ENCODE results near the gene IL19.

Gene IL19

DNA sequence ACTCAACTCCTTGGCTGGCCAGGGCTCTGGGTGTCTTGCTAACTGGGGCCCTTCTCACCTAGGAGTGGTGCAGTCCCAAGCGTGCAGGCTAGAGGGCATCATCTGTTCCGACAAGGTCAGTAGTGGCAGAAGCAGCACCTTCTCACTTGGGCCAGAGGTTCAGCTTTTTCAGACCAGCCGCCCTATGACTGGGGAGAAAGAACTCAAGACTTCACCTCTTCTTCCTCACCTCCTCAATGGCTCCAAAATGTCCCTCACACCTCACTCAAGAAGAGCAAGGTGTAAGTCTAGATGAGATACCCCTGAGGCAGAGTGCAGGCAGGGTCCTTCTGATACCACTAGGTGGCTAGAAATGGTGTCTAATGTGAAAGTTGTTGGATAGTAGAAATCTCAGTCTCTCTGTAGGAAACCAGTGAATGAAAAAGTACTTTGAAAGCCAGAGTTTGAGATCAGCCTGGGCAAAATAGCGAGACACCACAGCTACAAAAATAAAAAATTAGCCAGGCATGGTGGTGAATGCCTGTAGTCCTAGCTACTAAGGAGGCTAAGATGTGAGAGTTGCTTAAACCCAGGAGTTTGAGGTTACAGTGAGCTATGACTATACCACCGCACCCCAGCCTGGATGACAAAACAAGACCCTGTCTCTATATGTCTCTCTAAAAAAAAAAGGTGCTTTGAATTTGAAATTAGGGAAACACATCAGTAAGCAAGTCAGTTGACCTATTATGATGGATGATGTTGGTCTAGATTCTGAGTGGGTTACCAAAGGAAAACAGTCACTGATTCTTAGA is 86.3 kb downstream of the IL19 start:
- DNase-seq (ENCODE audit: low read depth in 2 of 2): no peak

DNA sequence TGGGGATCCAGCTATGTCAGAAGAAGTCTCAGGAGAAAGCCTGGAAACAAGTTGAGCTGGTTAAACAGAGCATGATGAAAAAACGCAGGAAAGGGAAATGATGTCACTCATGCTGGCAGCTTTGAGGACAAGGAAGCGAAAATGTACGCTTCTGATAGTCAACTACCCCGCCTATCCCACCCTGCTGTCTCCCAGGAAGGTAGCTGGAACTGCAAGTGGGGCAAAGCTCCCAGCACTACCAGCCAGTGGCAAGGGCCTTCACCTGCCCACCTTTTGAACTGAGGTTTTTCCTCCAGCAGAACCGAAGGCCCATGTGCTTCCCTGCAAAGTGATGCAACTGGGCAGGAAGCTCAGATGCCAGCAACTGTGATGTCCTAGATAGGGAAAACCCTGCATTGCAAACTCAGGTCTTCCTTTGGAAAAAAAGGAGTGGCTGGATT is 88.5 kb downstream of the IL19 start:
- no peak for DNase-seq (ENCODE audit: low read depth in 2 of 2)

DNA sequence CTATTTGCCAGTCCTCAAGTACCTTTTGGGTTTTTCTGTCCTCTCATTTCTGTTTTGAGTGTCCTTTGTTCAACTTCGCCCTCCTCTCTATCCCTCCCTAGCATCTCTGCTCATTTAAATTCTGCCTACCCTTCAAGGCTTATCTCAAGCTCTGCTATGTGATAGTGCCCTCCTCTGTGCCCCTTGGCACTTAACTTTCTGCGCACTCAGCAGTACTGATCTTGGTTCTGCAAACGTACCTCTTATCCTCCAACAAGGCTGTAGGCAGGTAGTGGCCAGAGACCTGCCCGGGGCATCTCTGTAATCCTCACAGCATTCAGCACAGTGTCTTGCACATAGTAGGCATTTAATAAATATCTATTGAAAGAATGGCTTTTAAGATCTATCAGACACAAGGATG is 89.6 kb downstream of the IL19 start:
- DNase-seq (ENCODE audit: low read depth in 2 of 2): no peak

DNA sequence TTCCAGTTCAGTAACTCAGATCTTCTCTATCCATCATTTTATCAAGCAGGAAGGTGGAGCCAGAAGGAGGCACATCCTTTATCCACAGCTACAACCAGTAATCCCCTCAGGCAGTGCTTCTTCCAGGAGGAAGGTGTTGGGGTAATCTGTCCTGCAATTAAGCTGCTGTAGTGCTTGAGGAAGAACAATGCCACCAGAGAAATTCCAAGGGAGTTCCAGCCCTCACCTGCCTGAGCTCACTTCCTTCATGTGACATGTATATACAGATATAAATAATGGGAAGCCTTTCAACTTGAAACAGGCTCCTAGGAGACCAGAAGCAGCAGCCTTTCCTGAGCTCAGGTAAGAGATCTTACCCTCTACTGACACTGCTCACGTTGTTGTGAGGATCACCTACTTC is 92.7 kb downstream of the IL19 start:
- no peak for DNase-seq (ENCODE audit: low read depth in 2 of 2)

DNA sequence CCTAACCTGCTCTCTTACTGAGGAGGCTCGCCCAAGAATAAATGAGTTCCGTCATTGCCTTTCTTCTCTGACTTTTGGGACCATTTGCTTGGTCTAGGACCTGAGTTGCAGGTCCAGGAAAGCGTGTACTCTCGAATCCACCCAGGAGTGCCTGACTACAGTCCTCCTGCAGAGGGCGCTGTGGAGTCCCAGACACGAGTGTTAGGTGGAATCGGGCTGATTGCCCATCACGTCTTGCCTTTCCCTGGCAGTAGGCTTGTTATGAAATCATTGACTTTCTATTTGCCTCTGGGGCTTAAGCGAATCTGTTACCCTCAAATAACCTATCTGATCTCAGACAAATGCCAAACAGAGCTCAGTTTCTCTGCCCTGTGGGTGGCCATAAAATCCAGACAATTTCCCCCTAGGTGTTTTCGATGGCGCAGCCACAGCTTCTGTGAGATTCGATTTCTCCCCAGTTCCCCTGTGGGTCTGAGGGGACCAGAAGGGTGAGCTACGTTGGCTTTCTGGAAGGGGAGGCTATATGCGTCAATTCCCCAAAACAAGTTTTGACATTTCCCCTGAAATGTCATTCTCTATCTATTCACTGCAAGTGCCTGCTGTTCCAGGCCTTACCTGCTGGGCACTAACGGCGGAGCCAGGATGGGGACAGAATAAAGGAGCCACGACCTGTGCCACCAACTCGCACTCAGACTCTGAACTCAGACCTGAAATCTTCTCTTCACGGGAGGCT is 94.5 kb downstream of the IL19 start, which contains the start of gene IL20:
Gene IL20 (plus strand): TSS at position 685 of the 733 bp plus-strand sequence. CDS start 230 bp downstream, outside the sequence.
- peak; percentile 56 to 62 for DNase-seq (ENCODE audit: low read depth in 2 of 2)

DNA sequence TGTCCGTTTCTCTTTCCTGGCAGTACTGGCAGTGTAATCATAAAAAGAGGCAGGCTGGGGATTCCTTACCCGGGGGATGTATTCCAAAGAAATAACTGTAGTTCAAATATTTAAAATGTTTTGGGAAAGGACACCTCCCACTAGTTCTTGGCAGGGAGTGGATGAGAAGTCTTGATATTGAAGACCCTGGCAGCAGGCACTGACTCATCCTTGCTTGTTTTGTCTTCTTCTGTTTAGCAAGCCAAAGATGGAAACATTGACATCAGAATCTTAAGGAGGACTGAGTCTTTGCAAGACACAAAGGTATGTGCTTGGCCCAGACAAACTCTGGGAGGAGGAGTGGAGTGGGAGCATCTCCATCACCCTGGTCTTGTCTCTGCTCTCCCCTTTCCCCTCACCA is 95.5 kb downstream of the IL19 start:
- no peak for DNase-seq (ENCODE audit: low read depth in 2 of 2)

DNA sequence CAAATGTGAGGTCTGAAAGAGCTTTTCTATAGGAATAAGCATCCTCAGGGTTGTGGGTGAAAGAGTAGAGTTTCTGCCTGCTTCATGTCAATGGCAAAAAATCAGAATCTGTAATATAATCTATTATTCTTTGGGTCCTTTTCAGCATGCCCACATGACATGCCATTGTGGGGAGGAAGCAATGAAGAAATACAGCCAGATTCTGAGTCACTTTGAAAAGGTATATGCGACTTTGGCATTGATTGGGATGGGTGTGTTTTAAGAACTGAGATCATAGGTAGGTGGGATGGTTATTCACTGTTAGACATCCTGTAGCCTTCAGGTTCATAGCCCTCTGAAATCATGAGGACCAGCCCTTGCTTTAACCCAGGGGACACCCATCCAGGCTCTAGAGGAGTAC is 96.7 kb downstream of the IL19 start:
- no peak for DNase-seq (ENCODE audit: low read depth in 2 of 2)

DNA sequence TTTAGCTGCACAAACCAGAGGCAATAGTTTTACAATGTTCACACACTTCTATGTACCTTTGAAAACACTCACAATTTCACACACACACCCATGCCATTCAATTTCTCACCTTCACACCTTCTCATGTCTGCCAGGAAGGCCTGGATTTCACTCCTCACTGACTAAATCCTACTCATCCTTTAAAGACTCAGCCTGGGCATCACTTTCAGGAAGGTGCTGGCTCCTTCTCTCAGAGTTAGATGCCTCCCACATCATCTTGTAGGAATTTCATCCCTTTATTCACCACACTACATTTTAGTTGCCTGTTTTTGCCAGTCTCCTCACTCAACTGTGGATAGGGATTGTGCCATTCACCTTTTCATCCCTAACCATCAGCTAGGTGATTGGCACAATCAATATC is 97.1 kb downstream of the IL19 start:
- DNase-seq (ENCODE audit: low read depth in 2 of 2): no peak

DNA sequence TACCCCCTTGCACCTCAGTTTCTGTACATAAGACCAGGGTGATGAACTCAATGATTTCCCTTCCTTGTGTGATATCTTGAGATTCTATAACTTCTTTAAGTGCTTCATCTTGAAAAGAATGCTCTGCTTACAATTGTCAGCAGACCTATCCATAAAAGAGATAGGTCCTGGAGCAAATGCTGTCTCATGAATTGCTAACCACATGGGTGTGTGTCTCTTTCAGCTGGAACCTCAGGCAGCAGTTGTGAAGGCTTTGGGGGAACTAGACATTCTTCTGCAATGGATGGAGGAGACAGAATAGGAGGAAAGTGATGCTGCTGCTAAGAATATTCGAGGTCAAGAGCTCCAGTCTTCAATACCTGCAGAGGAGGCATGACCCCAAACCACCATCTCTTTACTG is 97.7 kb downstream of the IL19 start:
- DNase-seq (ENCODE audit: low read depth in 2 of 2): no peak

DNA sequence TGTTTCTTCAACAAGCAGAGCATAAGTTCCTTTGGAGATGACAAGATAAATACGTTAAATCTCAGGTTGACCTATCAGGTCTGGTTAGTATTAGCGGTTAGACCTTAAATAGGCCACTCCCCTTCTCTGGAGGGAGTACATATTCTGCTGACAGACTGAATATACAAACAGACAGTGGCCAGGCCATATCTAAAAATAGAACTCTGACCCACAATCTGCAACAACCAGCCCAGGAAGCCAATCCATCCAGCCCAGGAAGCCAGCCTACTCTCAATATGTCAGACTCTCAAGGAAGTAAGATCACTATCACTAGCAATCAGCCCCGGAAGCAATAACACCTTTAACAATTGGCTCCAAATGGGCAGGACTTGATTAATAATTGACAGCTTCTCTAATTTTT is 101.6 kb downstream of the IL19 start:
- no peak for DNase-seq (ENCODE audit: low read depth in 2 of 2)

DNA sequence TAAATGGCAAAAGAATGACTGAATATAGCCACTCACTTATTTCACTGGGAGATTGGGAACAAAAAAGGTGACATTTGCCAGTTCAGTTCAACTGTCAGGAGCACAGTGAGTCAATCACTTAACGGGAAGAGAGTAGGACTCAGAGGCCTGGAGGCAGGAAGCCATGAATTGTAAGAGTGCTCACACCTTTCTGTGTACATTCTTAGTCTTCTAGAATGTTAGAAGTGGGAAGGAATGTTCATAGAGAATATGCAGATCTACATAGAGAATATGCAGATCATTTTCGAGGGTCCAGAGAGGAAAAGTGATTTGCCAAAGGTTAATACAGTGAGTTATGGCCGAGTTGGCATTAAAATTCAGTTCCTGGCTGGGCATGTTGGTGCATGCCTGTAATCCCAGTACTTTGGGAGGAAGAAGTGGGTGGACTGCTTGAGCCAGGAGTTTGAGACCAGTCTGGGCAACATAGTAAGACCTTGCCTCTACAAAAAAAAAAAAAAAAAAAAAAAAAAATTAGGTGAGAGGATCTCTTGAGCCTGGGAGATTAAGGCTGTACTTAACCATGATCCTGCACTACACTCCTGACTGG is 103.1 kb downstream of the IL19 start:
- DNase-seq (ENCODE audit: low read depth in 2 of 2): no peak

DNA sequence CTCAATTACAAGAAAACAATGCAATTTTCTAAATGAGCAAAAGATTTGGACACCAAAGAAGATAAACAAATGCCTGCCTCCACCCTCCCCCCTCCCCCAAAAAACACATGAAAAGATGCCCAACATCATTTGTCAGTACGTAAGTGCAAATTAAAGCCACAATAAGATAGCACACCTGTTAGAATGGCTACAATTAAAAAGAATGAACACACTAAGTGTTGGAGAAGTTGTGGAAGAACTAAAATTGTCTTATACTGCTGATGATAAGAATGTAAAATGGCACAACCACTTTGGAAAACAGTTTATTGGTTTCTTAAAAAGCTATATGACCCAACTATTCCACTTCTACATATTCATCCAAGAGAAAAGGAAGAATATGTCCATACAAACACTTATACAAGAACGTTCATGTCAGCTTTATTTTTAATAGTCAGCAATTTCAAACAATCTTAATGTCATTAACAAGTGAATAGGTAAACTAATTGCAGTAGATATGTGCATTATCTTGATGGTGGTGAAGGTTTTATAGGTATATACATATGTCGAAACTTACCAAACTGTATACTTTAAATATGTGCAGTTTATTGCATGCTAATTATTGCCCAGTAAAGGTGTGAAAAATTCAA is 105.3 kb downstream of the IL19 start:
- DNase-seq (ENCODE audit: low read depth in 2 of 2): no peak

DNA sequence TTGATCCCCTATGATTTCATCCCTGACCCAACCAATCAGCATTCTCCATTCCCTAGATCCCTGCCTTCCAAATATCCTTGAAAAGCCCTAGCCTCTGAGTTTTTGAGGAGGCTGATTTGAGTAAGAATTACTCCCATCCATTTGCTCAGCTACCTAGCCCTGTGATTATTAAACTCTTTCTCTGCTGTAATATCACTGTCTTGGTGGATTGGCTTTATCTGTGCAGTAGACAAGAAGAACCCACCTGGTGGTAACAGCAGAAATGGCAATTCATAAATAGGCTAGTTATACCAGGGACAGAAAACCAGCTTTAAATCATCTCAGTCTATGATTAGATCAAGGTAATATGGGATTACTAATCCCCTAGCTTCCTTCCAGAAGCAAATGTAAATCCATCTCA is 107.9 kb downstream of the IL19 start:
- DNase-seq (ENCODE audit: low read depth in 2 of 2): no peak

DNA sequence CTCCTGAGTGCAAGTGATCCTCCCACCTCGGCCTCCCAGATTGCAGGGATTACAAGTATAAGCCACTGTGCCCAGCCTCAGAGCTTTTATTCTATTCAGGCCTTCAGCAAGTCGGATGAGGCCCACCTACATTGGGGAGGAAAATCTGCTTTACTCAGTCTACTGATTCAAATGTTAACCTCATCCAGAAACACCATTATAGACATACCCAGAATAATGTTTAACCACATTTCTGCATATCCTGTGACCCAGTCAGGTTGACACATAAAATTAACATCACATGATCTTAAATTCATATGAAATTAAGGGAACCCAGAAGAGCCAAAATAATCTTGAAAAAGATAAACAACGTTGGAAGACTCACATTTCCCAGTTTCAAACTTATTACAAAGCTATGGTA is 109.7 kb downstream of the IL19 start:
- no peak for DNase-seq (ENCODE audit: low read depth in 2 of 2)

DNA sequence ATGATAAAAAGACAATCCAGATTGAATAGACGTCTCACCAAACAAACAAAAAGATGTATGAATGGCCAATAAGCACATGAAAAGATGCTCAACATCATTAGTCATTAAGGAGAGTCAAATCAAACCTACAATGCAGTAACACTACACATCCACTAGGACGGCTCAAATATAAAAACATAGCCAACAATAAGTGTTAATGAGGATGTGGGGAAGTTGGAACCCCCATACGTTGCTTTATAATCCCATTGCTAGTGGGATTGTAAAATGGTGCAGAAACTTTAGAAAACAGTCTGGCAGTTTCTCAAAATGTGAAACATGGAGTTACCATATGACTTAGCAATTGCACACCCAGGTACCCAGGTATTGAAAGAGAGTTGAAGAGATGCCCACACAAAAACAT is 112.0 kb downstream of the IL19 start:
- DNase-seq (ENCODE audit: low read depth in 2 of 2): no peak

DNA sequence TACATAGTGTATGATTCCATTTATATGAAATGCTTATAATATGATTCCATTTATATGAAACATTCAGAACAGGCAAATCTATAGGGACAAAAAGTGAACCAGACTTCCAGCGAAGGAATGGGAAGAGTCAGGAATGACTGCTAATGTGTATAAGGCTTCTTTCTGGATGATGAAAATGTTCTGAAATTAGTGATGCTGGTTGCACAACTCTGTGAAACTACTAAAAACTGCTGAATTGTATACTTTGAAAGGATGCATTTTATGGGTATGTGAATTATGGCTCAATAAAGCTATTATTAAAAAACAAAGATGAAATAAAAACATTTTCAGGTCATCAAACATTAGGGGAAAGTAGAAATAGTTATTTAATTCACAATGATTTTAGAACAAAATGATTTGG is 112.6 kb downstream of the IL19 start:
- peak in 1 of 2 experiments; percentile 13 for DNase-seq (ENCODE audit: low read depth in 2 of 2)

DNA sequence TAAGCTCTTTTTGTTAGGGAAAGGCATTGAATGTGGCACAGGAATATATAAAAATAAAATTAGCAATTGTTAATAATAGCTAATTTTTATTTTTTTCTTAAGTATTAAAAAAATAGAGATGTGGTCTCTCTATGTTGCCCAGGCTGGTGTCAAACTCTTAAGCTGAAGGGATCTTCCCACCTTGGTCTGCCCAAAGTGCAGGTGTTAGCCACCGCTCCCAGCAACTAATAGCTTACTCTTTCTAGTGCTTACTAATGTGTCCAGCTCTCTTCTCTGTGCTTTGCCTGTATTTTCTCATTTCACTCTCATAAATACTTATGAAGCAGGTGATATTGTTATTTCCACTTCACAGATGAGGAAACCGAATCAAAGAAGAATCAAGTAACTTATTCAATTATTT is 113.3 kb downstream of the IL19 start:
- DNase-seq (ENCODE audit: low read depth in 2 of 2): no peak

DNA sequence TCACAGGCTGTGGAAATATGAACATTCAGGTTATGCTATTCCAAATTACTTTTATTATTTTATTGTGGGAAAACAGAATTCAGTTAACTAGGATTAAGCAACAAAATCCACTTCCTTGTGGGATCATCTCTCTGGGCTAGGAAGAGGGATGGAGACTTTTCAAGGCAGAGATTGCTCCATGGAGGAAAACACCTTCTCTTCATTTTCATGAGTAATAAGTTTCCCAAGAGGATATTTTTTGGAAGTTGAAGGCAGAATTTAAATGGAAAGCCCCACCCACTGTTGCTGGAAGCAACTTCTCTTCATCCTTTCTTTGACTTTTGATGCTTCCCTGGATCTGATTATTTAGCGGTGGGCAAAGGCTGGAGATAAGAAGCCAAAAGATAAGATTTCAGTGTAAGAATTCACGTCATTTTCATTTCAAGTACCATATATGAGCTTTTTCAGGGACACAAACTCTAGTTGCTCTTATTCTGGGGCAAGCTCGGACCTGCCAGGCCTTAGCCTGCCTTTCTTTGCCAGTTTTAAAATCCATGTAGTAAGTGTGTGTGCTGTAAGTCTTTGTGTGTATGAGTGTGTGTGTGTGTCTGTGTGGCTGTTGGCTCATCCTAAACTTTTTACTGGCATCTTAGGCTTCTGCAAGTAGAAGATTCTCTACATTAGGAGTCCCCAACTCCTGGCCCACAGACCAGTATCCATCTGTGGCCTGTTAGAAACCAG is 114.9 kb downstream of the IL19 start:
- no peak for DNase-seq (ENCODE audit: low read depth in 2 of 2)

DNA sequence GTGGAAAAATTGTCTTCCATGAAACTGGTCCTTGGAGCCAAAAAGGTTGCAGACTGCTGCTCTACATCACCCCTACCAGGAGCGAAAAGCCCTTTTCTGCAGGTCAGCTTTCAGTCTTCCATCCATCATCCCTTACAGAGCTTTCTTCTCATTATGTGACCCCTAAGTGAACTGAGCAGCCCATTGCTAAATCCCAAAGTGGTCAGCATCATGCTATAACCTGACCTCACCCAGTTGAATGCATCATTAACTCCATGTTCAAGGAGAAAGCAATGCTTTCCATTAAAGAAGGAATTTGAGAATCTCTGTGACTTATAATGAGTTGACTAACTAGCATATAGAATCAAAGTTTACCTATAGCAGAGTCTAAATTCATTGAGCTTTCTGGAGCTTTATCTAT is 116.3 kb downstream of the IL19 start:
- DNase-seq (ENCODE audit: low read depth in 2 of 2): no peak

DNA sequence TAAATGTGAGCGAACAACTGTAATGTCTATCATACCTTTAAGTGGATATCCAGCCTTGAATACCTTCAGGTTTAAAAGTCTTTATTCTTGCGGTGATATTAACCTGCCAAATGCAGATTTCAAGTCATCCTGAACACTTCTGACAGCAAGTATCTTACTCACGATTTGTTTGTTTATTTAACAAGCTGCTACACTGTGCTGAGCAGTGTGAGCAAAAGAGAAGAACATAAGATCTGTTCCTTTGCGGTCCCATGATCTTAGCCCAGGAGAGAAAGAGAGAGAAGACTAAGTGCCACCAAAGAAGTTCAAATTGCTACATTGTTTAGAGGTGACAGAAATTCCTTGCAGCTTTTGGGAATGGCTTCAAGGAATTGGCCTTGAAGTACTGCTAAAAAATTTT is 117.1 kb downstream of the IL19 start:
- DNase-seq (ENCODE audit: low read depth in 2 of 2): no peak

DNA sequence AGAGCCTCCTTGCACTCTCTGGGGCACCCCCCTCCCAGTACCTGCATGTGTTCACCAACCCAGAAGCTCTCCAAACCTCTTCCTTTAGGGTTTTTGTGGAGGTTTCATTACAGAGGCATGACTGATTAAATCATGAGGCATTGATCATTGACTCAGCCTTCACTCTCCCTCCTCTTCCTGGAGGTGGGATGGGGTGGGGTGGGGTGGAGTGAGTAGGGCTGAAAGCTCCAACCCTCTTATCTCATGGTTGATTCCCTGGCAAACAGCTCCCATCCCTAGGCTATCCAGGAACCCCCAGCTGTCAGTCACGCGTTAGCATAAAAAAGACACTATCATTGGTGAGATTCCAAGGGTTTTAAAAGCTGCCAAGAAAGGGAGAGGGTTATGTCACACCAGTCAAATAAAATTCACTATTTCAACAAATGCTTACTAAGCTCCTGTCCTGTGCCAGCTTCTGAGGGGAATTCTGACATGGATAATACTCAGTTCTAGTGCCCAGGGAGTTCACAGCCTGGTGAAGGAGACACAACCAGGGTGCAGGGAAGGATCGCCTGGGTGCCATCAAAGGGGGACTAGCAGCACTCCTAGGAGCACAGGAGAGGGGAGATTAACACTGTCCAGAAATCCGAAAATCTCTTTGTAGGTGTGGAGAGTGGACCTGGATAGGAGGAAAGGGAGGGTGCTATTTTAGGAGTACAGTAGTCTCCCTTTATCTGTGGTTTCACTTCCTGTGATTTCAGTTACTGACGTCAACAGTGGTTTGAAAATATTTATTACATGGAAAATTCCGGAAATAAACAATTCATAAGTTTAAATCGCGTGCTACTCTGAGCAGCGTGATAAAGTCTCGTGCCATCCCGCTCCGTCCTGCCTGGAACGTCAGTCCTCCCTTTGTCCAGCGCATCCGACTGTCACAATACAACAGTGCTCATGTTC is 119.8 kb downstream of the IL19 start:
- DNase-seq (ENCODE audit: low read depth in 2 of 2): no peak
